BLaER1 treated with 17β-estradiol and CSF1 and Interleukin-3, amounts not matched to agents 10 nM and 100 nM (cell line): ENCODE data around the gene KLHL18.
"Not testable (repeated sequence)": the region's sequence is repeated elsewhere in the genome, so short reads cannot be mapped to it uniquely, and the experiment has no call there.

ENCODE experiments used
- H3K27ac ChIP-seq, 11 experiments: shearing (Covaris generic); formaldehyde crosslinking; 2 replicates each; pipeline ENCODE4 v1.8.1; 2022
- H3K27me3 ChIP-seq, 11 experiments: shearing (Covaris generic); formaldehyde crosslinking; 2 replicates each; pipeline ENCODE4 v1.8.1; 2022
- H3K36me3 ChIP-seq, 11 experiments: shearing (Covaris generic); formaldehyde crosslinking; 2 replicates each; pipeline ENCODE4 v1.8.1; 2022
- H3K4me1 ChIP-seq, 10 experiments: shearing (Covaris generic); formaldehyde crosslinking; 2 replicates each; pipeline ENCODE4 v1.8.1; 2022
- H3K4me2 ChIP-seq, 11 experiments: shearing (Covaris generic); formaldehyde crosslinking; 2 replicates each; pipeline ENCODE4 v1.8.1; 2022
- H3K4me3 ChIP-seq, 10 experiments: shearing (Covaris generic); formaldehyde crosslinking; 2 replicates each; pipeline ENCODE4 v1.8.1; 2022
- H3K9ac ChIP-seq, 11 experiments: shearing (Covaris generic); formaldehyde crosslinking; 2 replicates each; pipeline ENCODE4 v1.8.1; 2022
- H3K9me3 ChIP-seq, 11 experiments: shearing (Covaris generic); formaldehyde crosslinking; replicated peaks in 1 of 11; 2 replicates each; pipeline ENCODE4 v1.8.1; 2022
- H4K20me1 ChIP-seq, 11 experiments: shearing (Covaris generic); formaldehyde crosslinking; 2 replicates each; pipeline ENCODE4 v1.8.1; 2022
- Cebpa-rat ChIP-seq, 11 experiments: shearing (Covaris generic); IDR thresholded peaks; 2 replicates each; pipeline ENCODE4 v1.8.1; 2022

The KLHL18 gene

GRCh38 chr3:47282424-47283192 is at the start of gene KLHL18, which contains the start of gene KIF9:
Gene KLHL18 (plus strand): TSS chr3:47282944. CDS start chr3:47282966, 22 bp downstream.
Gene KIF9 (minus strand): TSS chr3:47282799. CDS start chr3:47277374, 5,425 bp downstream.
- Histone ChIP-seq H3K4me2 (peak within 1 kb of the TSS; percentile 89 to 100 (median 98)), H3K36me3 (peaks cover 7 to 34% (median 21%) of the 10 kb centered on the region in 11 experiments; a peak in 21 of 22 replicates), H3K9ac (peak within 1 kb of the TSS; percentile 84 to 95 (median 91)), H3K9me3 (peaks cover 0 to 3% (median 0%) of the 10 kb centered on the region in 11 experiments; a peak in 1 of 22 replicates), H3K4me3 (peak within 1 kb of the TSS; percentile 71 to 96 (median 81)), H4K20me1 (peaks cover 0 to 62% (median 13%) of the 10 kb centered on the region in 11 experiments; a peak in 10 of 22 replicates), H3K27me3 (no peaks in the 10 kb centered on the region), H3K27ac (peak within 1 kb of the TSS; percentile 87 to 99 (median 94)), H3K4me1 (peaks cover 30 to 55% (median 43%) of the 10 kb centered on the region in 10 experiments)
- TF ChIP-seq Cebpa-rat (IDR thresholded peaks at IDR 0.05) = no peak

- H3K9ac ChIP-seq = no peak overlapping the region
- no peak for TF ChIP-seq Cebpa-rat (IDR thresholded peaks at IDR 0.05)
- no peak overlapping the region for H3K4me2 ChIP-seq
- no peak overlapping the region for H3K4me3 ChIP-seq
- no peaks in the 10 kb centered on the region for H3K9me3 ChIP-seq
- no peak overlapping the region for H3K27ac ChIP-seq
- no peaks in the 10 kb centered on the region for H3K27me3 ChIP-seq
- H3K4me1 ChIP-seq = no peaks in the 10 kb centered on the region
- peaks cover 0 to 7% (median 0%) of the 10 kb centered on the region in 11 experiments; a peak in 1 of 22 replicates for H3K36me3 ChIP-seq
- no peaks in the 10 kb centered on the region for H4K20me1 ChIP-seq
These were observed 44.7 kb upstream of the KLHL18 start for GRCh38 chr3:47238017-47238416.

- H3K4me3 ChIP-seq = no peak overlapping the region
- H3K27ac ChIP-seq = no peak overlapping the region
- TF ChIP-seq Cebpa-rat (IDR thresholded peaks at IDR 0.05) = no peak
- H3K36me3 ChIP-seq = peaks cover 0 to 19% (median 0%) of the 10 kb centered on the region in 11 experiments; a peak in 7 of 22 replicates
- H3K9me3 ChIP-seq = no peaks in the 10 kb centered on the region
- H3K4me1 ChIP-seq = no peaks in the 10 kb centered on the region
- no peaks in the 10 kb centered on the region for H3K27me3 ChIP-seq
- no peak overlapping the region for H3K4me2 ChIP-seq
- H3K9ac ChIP-seq = no peak overlapping the region
- H4K20me1 ChIP-seq = no peaks in the 10 kb centered on the region
These were observed 42.8 kb upstream of the KLHL18 start for GRCh38 chr3:47239929-47240328.

- no peaks in the 10 kb centered on the region for H3K9me3 ChIP-seq
- H3K27me3 ChIP-seq = no peaks in the 10 kb centered on the region
- H3K4me1 ChIP-seq = no peaks in the 10 kb centered on the region
- TF ChIP-seq Cebpa-rat (IDR thresholded peaks at IDR 0.05) = no peak
- H3K4me3 ChIP-seq = no peak overlapping the region
- no peak overlapping the region for H3K27ac ChIP-seq
- no peak overlapping the region for H3K4me2 ChIP-seq
- no peak overlapping the region for H3K9ac ChIP-seq
- H3K36me3 ChIP-seq = peaks cover 0 to 25% (median 4%) of the 10 kb centered on the region in 11 experiments; a peak in 7 of 22 replicates
- no peaks in the 10 kb centered on the region for H4K20me1 ChIP-seq
These were observed 39.2 kb upstream of the KLHL18 start for GRCh38 chr3:47243419-47244147.

GRCh38 chr3:47244531-47245100 is 38.1 kb upstream of the KLHL18 start:
- Histone ChIP-seq H3K27ac (no peak overlapping the region), H4K20me1 (no peaks in the 10 kb centered on the region), H3K4me2 (no peak overlapping the region), H3K9me3 (no peaks in the 10 kb centered on the region), H3K4me3 (no peak overlapping the region), H3K4me1 (no peaks in the 10 kb centered on the region), H3K9ac (no peak overlapping the region), H3K27me3 (no peaks in the 10 kb centered on the region), H3K36me3 (peaks cover 0 to 25% (median 4%) of the 10 kb centered on the region in 11 experiments; a peak in 7 of 22 replicates)
- TF ChIP-seq Cebpa-rat (IDR thresholded peaks at IDR 0.05) = no peak

- Histone ChIP-seq H3K36me3 (peaks cover 0 to 25% (median 4%) of the 10 kb centered on the region in 11 experiments; a peak in 7 of 22 replicates), H3K4me3 (no peak overlapping the region), H3K27ac (no peak overlapping the region), H3K27me3 (no peaks in the 10 kb centered on the region), H4K20me1 (no peaks in the 10 kb centered on the region), H3K9ac (no peak overlapping the region), H3K9me3 (no peaks in the 10 kb centered on the region), H3K4me1 (no peaks in the 10 kb centered on the region), H3K4me2 (no peak overlapping the region)
- TF ChIP-seq Cebpa-rat (IDR thresholded peaks at IDR 0.05) = no peak
These were observed 37.5 kb upstream of the KLHL18 start for GRCh38 chr3:47245271-47245670.

GRCh38 chr3:47247131-47248064 is 35.3 kb upstream of the KLHL18 start:
- no peak for TF ChIP-seq Cebpa-rat (IDR thresholded peaks at IDR 0.05)
- Histone ChIP-seq H3K4me3 (no peak overlapping the region), H3K36me3 (peaks cover 0 to 25% (median 4%) of the 10 kb centered on the region in 11 experiments; a peak in 7 of 22 replicates), H4K20me1 (no peaks in the 10 kb centered on the region), H3K9ac (no peak overlapping the region), H3K4me2 (no peak overlapping the region), H3K27me3 (no peaks in the 10 kb centered on the region), H3K4me1 (no peaks in the 10 kb centered on the region), H3K27ac (no peak overlapping the region), H3K9me3 (no peaks in the 10 kb centered on the region)

GRCh38 chr3:47250309-47251060 is 32.3 kb upstream of the KLHL18 start:
- H4K20me1 ChIP-seq = no peaks in the 10 kb centered on the region
- H3K27ac ChIP-seq = no peak overlapping the region; a peak in 1 of 22 replicates
- no peaks in the 10 kb centered on the region for H3K27me3 ChIP-seq
- H3K4me1 ChIP-seq = no peaks in the 10 kb centered on the region
- no peak overlapping the region for H3K4me2 ChIP-seq
- TF ChIP-seq Cebpa-rat (IDR thresholded peaks at IDR 0.05) = no peak
- peaks cover 0 to 6% (median 0%) of the 10 kb centered on the region in 11 experiments; a peak in 1 of 22 replicates for H3K36me3 ChIP-seq
- H3K9me3 ChIP-seq = no peaks in the 10 kb centered on the region
- H3K9ac ChIP-seq = no peak overlapping the region; a peak in 1 of 22 replicates
- H3K4me3 ChIP-seq = no peak overlapping the region

GRCh38 chr3:47251085-47251484 is 31.7 kb upstream of the KLHL18 start:
- not testable (repeated sequence) for H3K4me1 ChIP-seq, H3K27ac ChIP-seq, H3K9me3 ChIP-seq, H3K4me3 ChIP-seq, H3K9ac ChIP-seq, H3K27me3 ChIP-seq, H3K36me3 ChIP-seq, H4K20me1 ChIP-seq, H3K4me2 ChIP-seq
